Measurements from ENCODE around the gene ACE. TPM values are rescaled to one million over a fixed set of nuclear protein-coding genes. Genes with fewer than 3 reads are reported as not detected.

ACE gene
- total and polyA plus RNA-seq, 12 donors, result 2.0 to 25.8 (median 12.0) TPM

- H3K27ac ChIP-seq, result no peak overlapping the region
- no peak for TF ChIP-seq CTCF (IDR thresholded peaks at IDR 0.05)
- H3K4me1 ChIP-seq, result peaks cover 0 to 2% (median 0%) of the 10 kb centered on the region in 9 donors
- DNase-seq, result no peak
- no peak overlapping the region for H3K4me3 ChIP-seq
- intact Hi-C loops (cut with DNase I), result no loop called here
- H3K36me3 ChIP-seq, result no peaks in the 10 kb centered on the region
- H3K9me3 ChIP-seq, result no peaks in the 10 kb centered on the region
- H3K27me3 ChIP-seq, result peaks cover 0 to 39% (median 12%) of the 10 kb centered on the region in 7 donors
- no peak for ATAC-seq
Observed at GRCh38 chr17:63504261-63504660, 27.4 kb downstream of the ACE start.

GRCh38 chr17:63505341-63505740 lies 28.5 kb downstream of the ACE start:
- intact Hi-C loops (cut with DNase I), result no loop called here
- H3K36me3 ChIP-seq, result no peaks in the 10 kb centered on the region
- no peaks in the 10 kb centered on the region for H3K4me1 ChIP-seq
- TF ChIP-seq CTCF (IDR thresholded peaks at IDR 0.05), result no peak
- no peak overlapping the region for H3K27ac ChIP-seq
- no peak overlapping the region for H3K4me3 ChIP-seq
- ATAC-seq, result no peak
- no peaks in the 10 kb centered on the region for H3K9me3 ChIP-seq
- WGBS, 2 donors, result 84 to 87% methylated on average over 9 of the region's 9 CpGs
- H3K27me3 ChIP-seq, result peaks cover 0 to 39% (median 12%) of the 10 kb centered on the region in 7 donors
- DNase-seq, result no peak

- Histone ChIP-seq H3K4me3 (no peak overlapping the region), H3K4me1 (no peaks in the 10 kb centered on the region), H3K27ac (no peak overlapping the region), H3K9me3 (no peaks in the 10 kb centered on the region), H3K36me3 (no peaks in the 10 kb centered on the region), H3K27me3 (peaks cover 0 to 37% (median 12%) of the 10 kb centered on the region in 7 donors)
- WGBS, 2 donors, result 91 to 94% methylated on average over 3 of the region's 3 CpGs
- intact Hi-C loops (cut with DNase I), result no loop called here
- no peak for DNase-seq
- no peak for TF ChIP-seq CTCF (IDR thresholded peaks at IDR 0.05)
- no peak for ATAC-seq
Observed at GRCh38 chr17:63506627-63507026, 29.8 kb downstream of the ACE start.

GRCh38 chr17:63511331-63511730 lies 34.5 kb downstream of the ACE start:
- peaks cover 0 to 8% (median 4%) of the 10 kb centered on the region in 7 donors for H3K27me3 ChIP-seq
- intact Hi-C loops (cut with DNase I), result no loop called here
- ATAC-seq (no peak), DNase-seq (no peak)
- no peak overlapping the region for H3K4me3 ChIP-seq
- no peaks in the 10 kb centered on the region for H3K9me3 ChIP-seq
- no peak for TF ChIP-seq CTCF (IDR thresholded peaks at IDR 0.05)
- no peaks in the 10 kb centered on the region for H3K4me1 ChIP-seq
- 87 to 90% methylated on average over 8 of the region's 8 CpGs for WGBS, 2 donors
- no peaks in the 10 kb centered on the region for H3K36me3 ChIP-seq
- H3K27ac ChIP-seq, result no peak overlapping the region
